ENCODE measurements around the gene LPIN1.

- TF ChIP-seq CTCF (IDR thresholded peaks at IDR 0.05; ENCODE audit: low read depth, low read length, missing input control) = peak; percentile 93
- TF ChIP-seq YY1 (IDR thresholded peaks at IDR 0.05) = no peak
These were observed 32.7 kb downstream of the LPIN1 start for GRCh38 chr2:11778923-11779757.

All from liver (tissue), 2 donors.